CD8-positive, alpha-beta memory T cell (primary cell): ENCODE data around the gene UBE4A. TPM values are rescaled to one million over a fixed set of nuclear protein-coding genes. Genes with fewer than 3 reads are reported as not detected.

Experiments used
- CTCF ChIA-PET: fragments of 350-600 bp; sonication (Branson Sonifier 250); formaldehyde crosslinking; loops from one replicate; lab custom pipeline; 2021; ENCODE audit warnings: antibody characterized with exemption; lab: Charles Lee
- POLR2A ChIA-PET: fragments of 350-600 bp; sonication (Branson Sonifier 250); formaldehyde crosslinking; loops from one replicate; lab custom pipeline; 2021; ENCODE audit warnings: antibody characterized with exemption; lab: Charles Lee
- DNase-seq, 5 donors: peaks; one replicate each; pipeline versions ENCODE4 v3.0.0 to v3.0.0-alpha.2; 2020 to 2022; ENCODE audit warnings: mixed read lengths in 1 of 5
- H3K27ac ChIP-seq: one replicate; pipeline ENCODE4 v1.7.0; 2013; ENCODE audit warnings: low read depth, mild to moderate bottlenecking, low read length, moderate library complexity
- H3K27me3 ChIP-seq: 2 replicates; pipeline ENCODE4 v1.7.0; 2013; ENCODE audit warnings: low read length, mild to moderate bottlenecking; ENCODE audit not compliant: insufficient read depth, poor library complexity, severe bottlenecking
- H3K36me3 ChIP-seq: 2 replicates; pipeline ENCODE4 v1.7.0; 2013; ENCODE audit warnings: mild to moderate bottlenecking, low read length, moderate library complexity; ENCODE audit not compliant: insufficient read depth
- H3K4me1 ChIP-seq: 2 replicates; pipeline ENCODE4 v1.7.0; 2013; ENCODE audit warnings: mild to moderate bottlenecking, low read length, moderate library complexity; ENCODE audit not compliant: insufficient read depth
- H3K4me3 ChIP-seq: 2 replicates; pipeline ENCODE4 v1.7.0; 2013; ENCODE audit warnings: mild to moderate bottlenecking, low read length
- H3K9me3 ChIP-seq: 2 replicates; pipeline ENCODE4 v1.7.0; 2013; ENCODE audit warnings: mild to moderate bottlenecking, low read length
- H3K27ac Mint-ChIP-seq, 8 donors: one replicate each; pipeline ENCODE4 v1.8.0; 2020 to 2021; ENCODE audit warnings: mixed read lengths in 8 of 8, mild to moderate bottlenecking in 6 of 8, inconsistent platforms in 3 of 8, moderate library complexity in 3 of 8
- H3K27me3 Mint-ChIP-seq, 2 donors: one replicate each; pipeline ENCODE4 v1.8.0; 2020 to 2021; ENCODE audit warnings: mixed read lengths in 2 of 2, mild to moderate bottlenecking in 1 of 2, moderate library complexity in 1 of 2
- H3K36me3 Mint-ChIP-seq, 3 donors: one replicate each; pipeline ENCODE4 v1.8.0; 2020 to 2021; ENCODE audit warnings: mixed read lengths in 3 of 3, inconsistent platforms in 1 of 3, mild to moderate bottlenecking in 1 of 3
- H3K4me1 Mint-ChIP-seq, 3 donors: one replicate each; pipeline ENCODE4 v1.8.0; 2020 to 2021; ENCODE audit warnings: mixed read lengths in 3 of 3, inconsistent platforms in 1 of 3, mild to moderate bottlenecking in 1 of 3
- H3K4me3 Mint-ChIP-seq, 7 donors: one replicate each; pipeline ENCODE4 v1.8.0; 2020 to 2021; ENCODE audit warnings: mixed read lengths in 7 of 7, mild to moderate bottlenecking in 6 of 7, moderate library complexity in 4 of 7, inconsistent platforms in 2 of 7
- H3K9me3 Mint-ChIP-seq, 5 donors: one replicate each; pipeline ENCODE4 v1.8.0; 2020 to 2022; ENCODE audit warnings: mixed read lengths in 5 of 5, mild to moderate bottlenecking in 3 of 5, moderate library complexity in 2 of 5, inconsistent platforms in 1 of 5
- polyA plus RNA-seq: library from polyadenylated mRNA; unstranded; fragments of 300-500 nt; fragmentation: Illumina TruSeq; gene quantifications from one replicate; pipeline ENCODE4 v1.2.3, GENCODE V29; 2021
- total RNA-seq, 2 experiments: library from RNA; stranded (reverse); gene quantifications; one replicate each; pipeline ENCODE4 v1.2.3, GENCODE V29; 2021

Gene UBE4A
- total and polyA plus RNA-seq, 3 experiments from 2014 or later, result 27.8 to 56.8 (median 55.9) TPM

- H3K27ac Mint-ChIP-seq, result peak overlapping the region in 1 of 8 donors; percentile 36
- H3K9me3 ChIP-seq, result no peaks in the 10 kb centered on the region
- H3K36me3 Mint-ChIP-seq, result peaks cover 5 to 95% (median 39%) of the 10 kb centered on the region in 3 donors
These were observed 21.2 kb downstream of the UBE4A start for GRCh38 chr11:118380571-118380970.

GRCh38 chr11:118382954-118383353 lies 23.6 kb downstream of the UBE4A start:
- Histone ChIP-seq H3K9me3 (no peaks in the 10 kb centered on the region), H3K4me1 (no peaks in the 10 kb centered on the region), H3K36me3 (peaks cover 89% of the 10 kb centered on the region), H3K27ac (no peak overlapping the region), H3K27me3 (no peaks in the 10 kb centered on the region), H3K4me3 (no peak overlapping the region)
- ChIA-PET POLR2A (interaction anchor here (1.1 to 1.5 kb wide), 2 partner anchors 21 to 137 kb away, joined by 3 to 5 read pairs; no protein-coding TSS in a partner anchor), CTCF (interaction anchor here (0.7 kb wide), 1 partner anchor 78 kb away, joined by 5 read pairs; the partner anchor contains the start of gene CD3E)
- Mint-ChIP-seq H3K36me3 (peaks cover 10 to 95% (median 43%) of the 10 kb centered on the region in 3 donors), H3K27ac (no peak overlapping the region), H3K27me3 (no peaks in the 10 kb centered on the region), H3K4me1 (no peaks in the 10 kb centered on the region), H3K4me3 (no peak overlapping the region), H3K9me3 (no peaks in the 10 kb centered on the region)
- DNase-seq, result no peak

More at GRCh38 chr11:118380571-118380970, 21.2 kb downstream of the UBE4A start:
- Histone ChIP-seq H3K36me3 (peaks cover 70% of the 10 kb centered on the region), H3K4me1 (no peaks in the 10 kb centered on the region), H3K27ac (no peak overlapping the region), H3K27me3 (no peaks in the 10 kb centered on the region), H3K4me3 (no peak overlapping the region)
- Mint-ChIP-seq H3K4me3 (no peak overlapping the region), H3K9me3 (no peaks in the 10 kb centered on the region), H3K27me3 (no peaks in the 10 kb centered on the region), H3K4me1 (no peaks in the 10 kb centered on the region)
- DNase-seq, result no peak
- POLR2A ChIA-PET, result no interaction called here
- CTCF ChIA-PET, result interaction anchor here (1.1 kb wide), 1 partner anchor 13 kb away, joined by 3 read pairs; no protein-coding TSS in a partner anchor

- no peaks in the 10 kb centered on the region for H3K4me1 ChIP-seq
- Mint-ChIP-seq H3K36me3 (peaks cover 10 to 97% (median 39%) of the 10 kb centered on the region in 3 donors), H3K4me1 (no peaks in the 10 kb centered on the region), H3K9me3 (no peaks in the 10 kb centered on the region), H3K4me3 (no peak overlapping the region), H3K27ac (peak overlapping the region in 1 of 8 donors; percentile 6), H3K27me3 (no peaks in the 10 kb centered on the region)
- peaks cover 86% of the 10 kb centered on the region for H3K36me3 ChIP-seq
- DNase-seq, result no peak
- no peak overlapping the region for H3K4me3 ChIP-seq
- ChIA-PET POLR2A (interaction anchor here (1.1 kb wide), 1 partner anchor 136 kb away, joined by 3 read pairs; no protein-coding TSS in a partner anchor), CTCF (interaction anchor here (0.7 to 1.0 kb wide), 2 partner anchors 79 to 185 kb away, joined by 3 to 5 read pairs; partner anchors contain the start of gene CD3E)
- H3K27me3 ChIP-seq, result no peaks in the 10 kb centered on the region
- H3K9me3 ChIP-seq, result no peaks in the 10 kb centered on the region
- no peak overlapping the region for H3K27ac ChIP-seq
These were observed 24.3 kb downstream of the UBE4A start for GRCh38 chr11:118383657-118384056.

- peak overlapping the region; percentile 18 to 82 (median 68) for H3K4me3 Mint-ChIP-seq
- peaks cover 43% of the 10 kb centered on the region for H3K4me1 ChIP-seq
- H3K27me3 ChIP-seq, result no peaks in the 10 kb centered on the region
- H3K9me3 ChIP-seq, result no peaks in the 10 kb centered on the region
- peak in 2 of 5 donors; percentile 37 to 40 for DNase-seq
- POLR2A ChIA-PET, result interaction anchor here (0.6 to 1.4 kb wide), 3 partner anchors 40 to 174 kb away, joined by 3 to 6 read pairs (median 5); partner anchors contain the start of gene KMT2A
- H3K36me3 Mint-ChIP-seq, result peaks cover 3 to 58% (median 11%) of the 10 kb centered on the region in 3 donors
- peaks cover 0 to under 1% of the 10 kb centered on the region in 2 donors for H3K27me3 Mint-ChIP-seq
- H3K27ac ChIP-seq, result peak overlapping the region; percentile 21
- peaks cover 28% of the 10 kb centered on the region for H3K36me3 ChIP-seq
- peak overlapping the region; percentile 64 to 100 (median 98) for H3K27ac Mint-ChIP-seq
- CTCF ChIA-PET, result interaction anchor here (0.6 to 1.8 kb wide), 2 partner anchors 39 kb away, joined by 3 to 6 read pairs; partner anchors contain the start of gene KMT2A
- no peak overlapping the region for H3K4me3 ChIP-seq
- no peaks in the 10 kb centered on the region for H3K9me3 Mint-ChIP-seq
- H3K4me1 Mint-ChIP-seq, result peaks cover 39 to 60% (median 56%) of the 10 kb centered on the region in 3 donors
These were observed 36.7 kb downstream of the UBE4A start for GRCh38 chr11:118396097-118396501.

- ChIA-PET POLR2A (interaction anchor here (0.6 to 2.7 kb wide), 5 partner anchors 9 to 91 kb away, joined by 3 to 19 read pairs (median 5); partner anchors contain the start of gene KMT2A), CTCF (interaction anchor here (0.7 to 2.1 kb wide), 4 partner anchors 38 to 198 kb away, joined by 3 to 13 read pairs (median 4); partner anchors contain the start of gene KMT2A)
- H3K36me3 ChIP-seq, result peaks cover 21% of the 10 kb centered on the region
These were observed 38.0 kb downstream of the UBE4A start for GRCh38 chr11:118397448-118397847.

GRCh38 chr11:118398791-118399559 lies 39.6 kb downstream of the UBE4A start:
- peaks cover 3 to 50% (median 5%) of the 10 kb centered on the region in 3 donors for H3K36me3 Mint-ChIP-seq
- Histone ChIP-seq H3K9me3 (no peaks in the 10 kb centered on the region), H3K36me3 (peaks cover 10% of the 10 kb centered on the region), H3K4me3 (peak overlapping the region; percentile 11), H3K27ac (peak overlapping the region; percentile 91), H3K27me3 (no peaks in the 10 kb centered on the region), H3K4me1 (peaks cover 61% of the 10 kb centered on the region)
- POLR2A ChIA-PET, result interaction anchor here (1.2 to 2.7 kb wide), 5 partner anchors 34 to 173 kb away, joined by 3 to 19 read pairs (median 5); partner anchors contain the start of genes ARCN1, KMT2A and UBE4A
- peak; percentile 35 to 85 (median 79) for DNase-seq
- H3K9me3 Mint-ChIP-seq, result no peaks in the 10 kb centered on the region
- H3K4me3 Mint-ChIP-seq, result peak overlapping the region; percentile 61 to 97 (median 96)
- H3K27me3 Mint-ChIP-seq, result peaks cover 0 to 3% of the 10 kb centered on the region in 2 donors
- CTCF ChIA-PET, result interaction anchor here (1.3 to 2.1 kb wide), 3 partner anchors 37 to 201 kb away, joined by 5 to 13 read pairs (median 6); partner anchors contain the start of gene KMT2A
- H3K27ac Mint-ChIP-seq, result peak overlapping the region; percentile 97 to 100 (median 100)
- H3K4me1 Mint-ChIP-seq, result peaks cover 59 to 87% (median 79%) of the 10 kb centered on the region in 3 donors

More at GRCh38 chr11:118397448-118397847, 38.0 kb downstream of the UBE4A start:
- H3K4me3 ChIP-seq, result no peak overlapping the region
- peaks cover 49 to 73% (median 69%) of the 10 kb centered on the region in 3 donors for H3K4me1 Mint-ChIP-seq
- peaks cover 47% of the 10 kb centered on the region for H3K4me1 ChIP-seq
- H3K27ac Mint-ChIP-seq, result peak overlapping the region; percentile 72 to 100 (median 99)
- peak overlapping the region in 1 of 7 donors; percentile 20 for H3K4me3 Mint-ChIP-seq
- H3K27me3 Mint-ChIP-seq, result peaks cover 0 to 3% of the 10 kb centered on the region in 2 donors
- no peaks in the 10 kb centered on the region for H3K27me3 ChIP-seq
- DNase-seq, result no peak
- peaks cover 3 to 60% (median 9%) of the 10 kb centered on the region in 3 donors for H3K36me3 Mint-ChIP-seq
- no peaks in the 10 kb centered on the region for H3K9me3 ChIP-seq
- no peaks in the 10 kb centered on the region for H3K9me3 Mint-ChIP-seq
- H3K27ac ChIP-seq, result no peak overlapping the region

- H3K27me3 Mint-ChIP-seq, result peaks cover 0 to 3% of the 10 kb centered on the region in 2 donors
- peaks cover 7% of the 10 kb centered on the region for H3K36me3 ChIP-seq
- H3K27ac ChIP-seq, result peak within 1 kb of the TSS; percentile 91
- H3K27me3 ChIP-seq, result no peaks in the 10 kb centered on the region
- H3K4me3 ChIP-seq, result peak within 1 kb of the TSS; percentile 81
- CTCF ChIA-PET, result interaction anchor here (1.1 to 2.0 kb wide), 3 partner anchors 14 to 106 kb away, joined by 4 to 5 read pairs (median 5); no protein-coding TSS in a partner anchor
- peaks cover 69 to 98% (median 91%) of the 10 kb centered on the region in 3 donors for H3K4me1 Mint-ChIP-seq
- no peaks in the 10 kb centered on the region for H3K9me3 ChIP-seq
- H3K4me1 ChIP-seq, result peaks cover 69% of the 10 kb centered on the region
- H3K9me3 Mint-ChIP-seq, result no peaks in the 10 kb centered on the region
- peak within 1 kb of the TSS; percentile 91 to 97 (median 96) for H3K4me3 Mint-ChIP-seq
- peak within 1 kb of the TSS; percentile 97 to 100 (median 100) for H3K27ac Mint-ChIP-seq
- POLR2A ChIA-PET, result interaction anchor here (0.9 kb wide), 1 partner anchor 149 kb away, joined by 3 read pairs; the partner anchor contains the start of gene MPZL3
- peaks cover 0 to 55% (median 7%) of the 10 kb centered on the region in 3 donors for H3K36me3 Mint-ChIP-seq
- DNase-seq, result peak; percentile 87 to 95 (median 91)
These were observed 41.9 kb downstream of the UBE4A start, which contains the start of gene ATP5MG for GRCh38 chr11:118401151-118401879. Gene ATP5MG (plus strand): TSS chr11:118401606. CDS start chr11:118401666, 60 bp downstream.
